Epithelial cell of esophagus (primary cell): ENCODE measurements around the gene GNB1L.
A peak's percentile ranks its signal among the peaks of the same experiment; 100 is the strongest.

Source experiments
- DNase-seq: peaks from one replicate; pipeline ENCODE4 v3.0.0; 2010; ENCODE audit warnings: low read depth
- H3K4me3 ChIP-seq: 2 replicates; pipeline ENCODE4 v1.5.1; 2011; ENCODE audit warnings: mild to moderate bottlenecking, low read length, control low read depth
- CTCF ChIP-seq: IDR thresholded peaks from 2 replicates; pipeline ENCODE4 v1.5.1; 2011; ENCODE audit warnings: low read depth, mild to moderate bottlenecking, low read length, control low read depth, inconsistent platforms; ENCODE audit not compliant: insufficient read depth; ENCODE audit errors: missing control alignments

The GNB1L gene

DNA sequence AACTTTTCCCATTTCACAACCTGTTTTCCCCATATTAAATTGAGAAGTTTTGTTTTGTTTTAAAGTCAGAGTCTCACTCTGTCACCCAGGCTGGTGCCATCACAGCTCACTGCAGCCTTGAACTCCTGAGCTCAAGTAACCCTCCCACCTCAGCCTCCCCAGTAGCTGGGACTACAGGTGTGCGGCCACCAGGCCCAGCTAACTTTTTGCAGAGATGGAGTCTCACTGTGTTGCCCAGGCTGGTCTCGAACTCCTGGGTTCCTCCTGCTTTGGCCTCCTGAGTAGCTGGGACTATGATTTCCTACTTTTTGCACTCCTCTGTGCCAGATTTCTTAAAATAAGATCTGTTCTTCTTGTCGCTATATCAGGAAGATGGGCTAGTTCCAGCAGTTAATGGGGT lies 44.9 kb downstream of the GNB1L start:
- TF ChIP-seq CTCF, result no peak
- DNase-seq, result no peak
- H3K4me3 ChIP-seq, result no peak overlapping the region

DNA sequence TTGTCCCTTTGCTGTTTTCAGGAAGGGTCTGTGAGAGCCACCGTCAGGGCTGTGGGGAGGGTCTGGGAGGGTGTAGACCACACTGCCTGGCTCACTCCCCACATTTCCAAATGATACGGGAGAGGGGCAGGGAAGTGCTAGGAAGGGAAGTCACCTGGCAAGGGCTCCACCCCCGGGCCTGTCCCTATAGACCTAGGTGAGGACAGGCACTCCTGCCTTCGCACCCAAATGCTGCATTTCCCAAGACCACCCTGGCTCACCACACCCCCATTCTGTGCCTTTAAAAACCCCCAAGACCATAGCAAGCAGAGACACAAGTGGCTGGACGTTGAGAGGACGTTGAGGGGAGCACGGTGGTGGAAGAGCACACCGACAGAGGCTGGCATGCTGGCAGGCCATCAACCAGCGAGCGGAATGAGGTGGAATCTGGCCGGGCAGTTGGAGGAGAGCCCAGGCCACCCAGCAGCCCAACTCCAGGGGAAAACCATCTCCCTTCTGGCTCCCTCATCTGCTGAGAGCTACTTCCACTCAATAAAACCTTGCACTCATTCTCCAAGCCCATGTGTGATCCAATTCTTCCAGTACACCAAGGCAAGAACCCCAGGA lies 45.7 kb downstream of the GNB1L start:
- H3K4me3 ChIP-seq, result no peak overlapping the region
- DNase-seq, result no peak
- TF ChIP-seq CTCF, result no peak

DNA sequence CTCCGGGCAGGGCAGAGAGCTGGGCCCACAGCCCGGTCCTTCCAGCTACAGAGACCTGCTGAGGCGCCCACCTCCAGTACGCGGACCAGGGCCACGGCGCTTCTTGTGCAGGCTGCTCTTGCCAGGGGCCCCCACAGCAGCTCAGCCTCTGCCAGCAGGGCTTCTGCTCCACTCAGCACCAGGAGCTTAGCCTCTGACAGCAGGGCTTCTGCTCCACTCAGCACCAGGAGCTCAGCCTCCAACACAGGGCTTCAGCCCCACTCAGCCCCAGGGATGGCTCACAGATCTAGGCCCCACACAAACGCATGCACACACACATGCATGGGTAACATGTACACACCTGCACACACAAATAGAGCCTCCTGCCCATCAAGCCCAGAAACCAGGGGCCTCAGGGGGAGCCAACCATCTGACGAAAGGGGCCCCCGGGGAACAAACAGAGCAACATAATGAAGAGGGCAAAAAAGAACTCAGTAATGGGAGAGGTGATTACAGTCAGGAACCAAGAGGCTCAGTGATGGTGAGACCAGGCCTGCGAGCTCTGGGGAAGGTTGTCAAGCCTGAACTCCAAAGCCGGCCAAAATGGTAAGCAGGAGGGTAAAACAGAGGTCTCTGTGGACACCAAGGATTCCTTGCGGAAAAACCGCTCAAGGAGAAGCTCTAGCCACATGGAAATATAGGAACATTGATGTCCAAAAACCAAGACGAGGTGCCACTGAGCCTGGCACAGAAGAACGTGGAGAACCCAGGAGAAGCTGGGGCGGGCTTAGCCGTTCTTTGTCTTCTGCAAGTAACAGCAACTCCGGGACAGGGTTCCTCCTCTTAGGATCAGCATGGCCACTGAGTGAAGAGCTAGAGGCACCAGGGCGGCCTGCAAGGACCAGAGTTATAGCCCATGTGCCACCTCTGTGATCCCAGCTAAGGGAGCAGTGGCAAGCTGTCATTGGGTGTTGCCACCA lies 46.5 kb downstream of the GNB1L start:
- DNase-seq, result no peak
- TF ChIP-seq CTCF, result no peak

DNA sequence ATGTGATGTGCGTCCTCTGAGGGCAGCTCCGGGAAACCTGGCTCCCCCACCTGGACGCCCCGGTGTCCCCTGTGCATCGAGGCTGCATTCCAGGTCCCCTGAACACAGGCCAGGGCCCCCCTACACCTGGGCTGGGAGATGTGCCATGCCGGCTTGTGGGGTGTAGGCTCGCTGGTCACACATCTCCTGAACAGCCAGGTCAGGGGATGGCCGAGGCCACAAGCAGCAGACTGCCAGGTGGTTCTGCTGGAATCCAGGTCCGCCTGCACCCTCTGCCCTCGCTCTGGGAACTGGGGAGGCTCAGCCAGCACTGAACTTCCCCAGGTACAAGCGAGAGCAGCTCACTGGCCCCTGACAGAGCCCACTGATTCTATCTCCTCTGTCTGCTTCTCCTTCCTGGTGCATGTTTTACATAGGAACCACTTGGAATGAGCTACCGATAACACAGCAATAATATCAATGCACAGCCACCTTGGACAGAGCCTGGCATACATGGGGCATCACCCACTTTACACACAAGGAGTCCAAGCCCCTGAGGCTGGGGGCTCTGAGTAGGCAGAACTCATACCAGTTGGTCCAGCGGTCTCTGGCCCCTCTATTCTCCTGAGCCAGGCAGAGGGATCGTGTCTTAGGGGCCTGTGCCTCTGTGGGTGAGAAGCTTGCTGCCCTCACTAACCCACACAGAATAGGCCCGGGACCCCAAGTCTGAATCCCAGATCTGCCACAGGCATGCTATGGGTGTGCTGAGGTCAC lies 47.3 kb downstream of the GNB1L start:
- TF ChIP-seq CTCF, result no peak
- no peak overlapping the region for H3K4me3 ChIP-seq
- DNase-seq, result no peak

More for the DNA sequence above, 46.5 kb downstream of the GNB1L start:
- H3K4me3 ChIP-seq, result no peak overlapping the region

GRCh38 chr22:19806213-19807160 lies 48.2 kb downstream of the GNB1L start:
- no peak overlapping the region for H3K4me3 ChIP-seq
- no peak for TF ChIP-seq CTCF
- peak; percentile 96 for DNase-seq

GRCh38 chr22:19805821-19806212 lies 48.9 kb downstream of the GNB1L start:
- DNase-seq, result peak; percentile 24
- no peak overlapping the region for H3K4me3 ChIP-seq
- no peak for TF ChIP-seq CTCF
